NCI-H1092 (cell line): Measurements from ENCODE around the gene CRY2.

Experiments used
- DNase-seq: peaks from one replicate; lab custom pipeline; 2025; lab: John Stamatoyannopoulos, UW

CRY2 gene

GRCh38 chr11:45879803-45880686 lies 32.8 kb downstream of the CRY2 start:
- no peak for DNase-seq

GRCh38 chr11:45880772-45881570 lies 33.7 kb downstream of the CRY2 start:
- peak; percentile 39 for DNase-seq

GRCh38 chr11:45881708-45882368 lies 34.6 kb downstream of the CRY2 start:
- no peak for DNase-seq

GRCh38 chr11:45884596-45885185 lies 37.4 kb downstream of the CRY2 start:
- no peak for DNase-seq

- peak; percentile 55 for DNase-seq
Measured at GRCh38 chr11:45885274-45885920, 38.1 kb downstream of the CRY2 start, which contains the start of gene MAPK8IP1. MAPK8IP1 (plus strand) TSS chr11:45885651; CDS start chr11:45885821, 170 bp downstream.

GRCh38 chr11:45885921-45886721 lies 38.8 kb downstream of the CRY2 start:
- peak; percentile 12 for DNase-seq

GRCh38 chr11:45886816-45887520 lies 39.7 kb downstream of the CRY2 start:
- DNase-seq, result no peak

GRCh38 chr11:45887587-45887986 lies 40.3 kb downstream of the CRY2 start:
- DNase-seq, result no peak

- no peak for DNase-seq
Measured at GRCh38 chr11:45889555-45889954, 42.3 kb downstream of the CRY2 start.

- no peak for DNase-seq
Measured at GRCh38 chr11:45889966-45890365, 42.7 kb downstream of the CRY2 start.

GRCh38 chr11:45890886-45891550 lies 43.7 kb downstream of the CRY2 start:
- DNase-seq, result no peak

- no peak for DNase-seq
Measured at GRCh38 chr11:45892856-45893255, 45.6 kb downstream of the CRY2 start.

GRCh38 chr11:45894555-45895247 lies 47.4 kb downstream of the CRY2 start:
- no peak for DNase-seq

- DNase-seq, result no peak
Measured at GRCh38 chr11:45895553-45896259, 48.4 kb downstream of the CRY2 start.

GRCh38 chr11:45896422-45896984 lies 49.2 kb downstream of the CRY2 start:
- peak; percentile 91 for DNase-seq

- DNase-seq, result no peak
Measured at GRCh38 chr11:45897556-45897955, 50.3 kb downstream of the CRY2 start.

GRCh38 chr11:45899086-45899447 lies 51.8 kb downstream of the CRY2 start:
- no peak for DNase-seq
